Mucosa of descending colon (tissue), 3 donors: ENCODE results near the gene EIF2AK2. TPM values are rescaled to one million over a fixed set of nuclear protein-coding genes. Genes with fewer than 3 reads are reported as not detected.

Source experiments
- ATAC-seq: fragments of 200-7000 bp; cut with Tn5 transposase; one replicate; pipeline ENCODE4 v1.9.1; 2020; ENCODE audit warnings: mild to moderate bottlenecking, moderate library complexity
- DNase-seq, 3 donors: peaks; one replicate each; pipeline ENCODE4 v3.0.0-alpha.2; 2020
- H3K36me3 ChIP-seq: fragments of 200-600 bp; one replicate; pipeline ENCODE4 v1.8.0; 2021; ENCODE audit warnings: low read depth, mild to moderate bottlenecking
- H3K4me1 ChIP-seq: fragments of 200-600 bp; one replicate; pipeline ENCODE4 v1.8.0; 2021; ENCODE audit warnings: low read depth, mild to moderate bottlenecking
- H3K4me3 ChIP-seq: fragments of 200-600 bp; one replicate; pipeline ENCODE4 v1.8.0; 2021; ENCODE audit warnings: mild to moderate bottlenecking
- H3K9me3 ChIP-seq: fragments of 200-600 bp; one replicate; pipeline ENCODE4 v1.8.0; 2021; ENCODE audit warnings: mild to moderate bottlenecking
- intact Hi-C, 2 donors: fragments of 100-400 bp; cut with DNase I in 1 of 2; cut with micrococcal nuclease in 1 of 2; formaldehyde crosslinking; loops; one replicate each; pipeline versions ENCODE4 v1.11.0 to v1.11.1; 2022; cut with DNase I, micrococcal nuclease
- total RNA-seq, 3 donors: library from RNA; stranded (reverse); fragmentation: NEBNext Ultra II Directional in 2 of 3; extraction: Animal tissue kit (Norgen Biotek cat#: 25700) in 2 of 3; gene quantifications; one replicate each; pipeline versions ENCODE4 v1.2.1 to v1.2.4, GENCODE V29; 2021 to 2023
- TF ChIP-seq, protein P1 (sequence below): fragments of 200-600 bp; IDR thresholded peaks from one replicate; pipeline ENCODE4 v1.8.0; 2022; ENCODE audit warnings: antibody characterized with exemption, mild to moderate bottlenecking
- donor health status: DM: no; HTN: no; CAD: no; lungs with moderate emphysema.
- donor health status: DM: no; HTN: no; CAD: no.
- donor health status: DM: no; HTN: yes; CAD: no.

EIF2AK2 gene
- total RNA-seq, 3 donors from 2014 or later, result 27.5 to 48.8 (median 33.2) TPM

GRCh38 chr2:37180640-37181039 lies 23.9 kb upstream of the EIF2AK2 start:
- ATAC-seq, result no peak
- intact Hi-C loops, result no loop called here
- H3K4me3 ChIP-seq, result no peak overlapping the region
- TF ChIP-seq, protein P1, sequence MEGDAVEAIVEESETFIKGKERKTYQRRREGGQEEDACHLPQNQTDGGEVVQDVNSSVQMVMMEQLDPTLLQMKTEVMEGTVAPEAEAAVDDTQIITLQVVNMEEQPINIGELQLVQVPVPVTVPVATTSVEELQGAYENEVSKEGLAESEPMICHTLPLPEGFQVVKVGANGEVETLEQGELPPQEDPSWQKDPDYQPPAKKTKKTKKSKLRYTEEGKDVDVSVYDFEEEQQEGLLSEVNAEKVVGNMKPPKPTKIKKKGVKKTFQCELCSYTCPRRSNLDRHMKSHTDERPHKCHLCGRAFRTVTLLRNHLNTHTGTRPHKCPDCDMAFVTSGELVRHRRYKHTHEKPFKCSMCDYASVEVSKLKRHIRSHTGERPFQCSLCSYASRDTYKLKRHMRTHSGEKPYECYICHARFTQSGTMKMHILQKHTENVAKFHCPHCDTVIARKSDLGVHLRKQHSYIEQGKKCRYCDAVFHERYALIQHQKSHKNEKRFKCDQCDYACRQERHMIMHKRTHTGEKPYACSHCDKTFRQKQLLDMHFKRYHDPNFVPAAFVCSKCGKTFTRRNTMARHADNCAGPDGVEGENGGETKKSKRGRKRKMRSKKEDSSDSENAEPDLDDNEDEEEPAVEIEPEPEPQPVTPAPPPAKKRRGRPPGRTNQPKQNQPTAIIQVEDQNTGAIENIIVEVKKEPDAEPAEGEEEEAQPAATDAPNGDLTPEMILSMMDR, result no peak
- no peaks in the 10 kb centered on the region for H3K9me3 ChIP-seq
- no peaks in the 10 kb centered on the region for H3K36me3 ChIP-seq
- no peak for DNase-seq
- H3K4me1 ChIP-seq, result no peaks in the 10 kb centered on the region

GRCh38 chr2:37180006-37180639 lies 23.3 kb upstream of the EIF2AK2 start:
- H3K36me3 ChIP-seq, result no peaks in the 10 kb centered on the region
- no peaks in the 10 kb centered on the region for H3K9me3 ChIP-seq
- intact Hi-C loops, result no loop called here
- H3K4me3 ChIP-seq, result no peak overlapping the region
- no peaks in the 10 kb centered on the region for H3K4me1 ChIP-seq
- ATAC-seq (no peak), DNase-seq (no peak)
- TF ChIP-seq, protein P1, result no peak

DNA sequence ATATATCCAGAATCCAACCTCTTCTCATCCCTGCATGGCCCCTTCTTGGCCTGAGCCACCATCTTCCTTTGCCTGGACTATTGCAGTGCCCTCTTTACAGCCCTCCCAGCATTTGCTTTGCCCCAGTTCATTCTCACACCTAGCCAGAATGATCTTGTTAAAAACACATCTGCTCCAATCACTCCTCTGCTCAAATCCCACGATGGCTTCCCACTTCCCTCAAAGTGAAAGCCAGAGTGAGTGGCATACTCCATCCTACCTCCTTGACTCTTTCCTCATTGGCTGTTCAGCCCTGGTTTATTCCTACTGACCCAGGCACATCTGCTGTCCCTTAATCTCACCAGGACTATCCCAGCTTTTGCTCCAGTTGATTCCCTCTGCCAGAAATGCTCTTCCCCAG lies 17.0 kb upstream of the EIF2AK2 start:
- Histone ChIP-seq H3K36me3 (no peaks in the 10 kb centered on the region), H3K9me3 (no peaks in the 10 kb centered on the region), H3K4me3 (no peak overlapping the region), H3K4me1 (no peaks in the 10 kb centered on the region)
- intact Hi-C loops, result no loop called here
- DNase-seq (no peak), ATAC-seq (no peak)
- TF ChIP-seq, protein P1, result no peak

- H3K36me3 ChIP-seq, result no peaks in the 10 kb centered on the region
- DNase-seq, result no peak
- no peak overlapping the region for H3K4me3 ChIP-seq
- ATAC-seq, result no peak
- TF ChIP-seq, protein P1, result no peak
- H3K9me3 ChIP-seq, result no peaks in the 10 kb centered on the region
- intact Hi-C loops, result no loop called here
- H3K4me1 ChIP-seq, result no peaks in the 10 kb centered on the region
These were observed 14.8 kb upstream of the EIF2AK2 start for GRCh38 chr2:37171624-37171950.

GRCh38 chr2:37168217-37168981 lies 11.6 kb upstream of the EIF2AK2 start:
- Histone ChIP-seq H3K4me1 (no peaks in the 10 kb centered on the region), H3K9me3 (peaks cover 10% of the 10 kb centered on the region), H3K36me3 (no peaks in the 10 kb centered on the region), H3K4me3 (no peak overlapping the region)
- intact Hi-C loops, result no loop called here
- peak in 2 of 3 donors; percentile 31 to 38 for DNase-seq
- peak; percentile 86 for ATAC-seq
- TF ChIP-seq, protein P1, result peak; percentile 41
